ENCODE results near the gene FXYD7. TPM values are rescaled to one million over a fixed set of nuclear protein-coding genes. Genes with fewer than 3 reads are reported as not detected.

The FXYD7 gene
- total RNA-seq, 2 donors from 2014 or later = not detected

DNA sequence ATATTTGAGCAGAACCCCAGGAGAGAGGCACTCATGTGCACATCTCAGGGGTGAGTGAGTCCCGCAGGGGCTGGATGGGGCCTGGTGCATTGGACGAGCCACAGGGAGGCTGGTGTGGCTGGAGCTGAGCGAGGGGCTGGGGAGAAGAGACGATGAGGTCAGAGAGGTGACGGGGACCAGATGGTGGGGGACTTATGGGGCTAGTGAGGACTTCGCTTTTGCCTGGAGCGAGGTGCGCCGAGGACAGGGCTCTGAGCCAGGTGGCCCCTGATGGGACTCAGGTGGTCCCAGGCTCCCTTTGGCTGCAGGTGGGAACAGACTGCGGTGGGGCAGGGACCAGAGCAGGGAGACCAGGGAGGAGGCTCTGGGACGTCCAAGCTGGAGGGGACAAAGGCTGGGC, 34.3 kb upstream of the FXYD7 start:
- ATAC-seq (no peak), DNase-seq (no peak)
- intact Hi-C loops (cut with DNase I) = no loop called here

DNA sequence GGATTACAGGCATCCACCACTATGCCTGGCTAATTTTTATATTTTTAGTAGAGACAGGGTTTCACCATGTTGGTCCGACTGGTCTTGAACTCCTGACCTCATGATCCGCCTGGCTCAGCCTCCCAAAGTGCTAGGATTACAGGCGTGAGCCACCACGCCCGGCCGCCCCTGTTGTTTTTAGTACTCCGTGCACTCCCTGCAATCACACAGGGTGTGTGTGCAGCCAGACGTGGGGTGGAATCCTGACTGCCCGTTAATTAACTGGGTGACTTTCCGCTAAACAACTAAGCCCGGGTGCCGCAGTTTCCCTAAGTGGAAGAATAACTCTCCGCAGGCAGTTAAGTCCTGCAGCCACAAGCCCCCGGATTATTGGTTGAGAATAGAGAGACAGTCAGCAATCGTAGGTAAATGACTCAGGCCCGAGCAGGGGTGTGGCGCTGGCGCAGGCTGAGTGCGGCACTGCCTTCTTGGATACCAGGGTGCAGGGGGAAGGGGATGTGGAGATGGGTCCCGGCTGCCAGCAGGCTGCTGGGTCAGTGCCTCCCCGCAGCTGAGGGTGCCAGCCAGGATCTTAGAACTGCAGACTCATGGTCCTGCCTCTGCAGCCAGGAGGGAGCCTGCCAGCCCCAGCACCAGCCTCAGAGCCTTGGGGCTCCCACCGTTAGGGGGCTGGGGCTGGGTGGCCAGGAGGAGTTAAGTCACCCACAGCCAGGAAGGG, 33.5 kb upstream of the FXYD7 start:
- intact Hi-C loops (cut with DNase I) = no loop called here
- no peak for ATAC-seq
- DNase-seq = no peak

DNA sequence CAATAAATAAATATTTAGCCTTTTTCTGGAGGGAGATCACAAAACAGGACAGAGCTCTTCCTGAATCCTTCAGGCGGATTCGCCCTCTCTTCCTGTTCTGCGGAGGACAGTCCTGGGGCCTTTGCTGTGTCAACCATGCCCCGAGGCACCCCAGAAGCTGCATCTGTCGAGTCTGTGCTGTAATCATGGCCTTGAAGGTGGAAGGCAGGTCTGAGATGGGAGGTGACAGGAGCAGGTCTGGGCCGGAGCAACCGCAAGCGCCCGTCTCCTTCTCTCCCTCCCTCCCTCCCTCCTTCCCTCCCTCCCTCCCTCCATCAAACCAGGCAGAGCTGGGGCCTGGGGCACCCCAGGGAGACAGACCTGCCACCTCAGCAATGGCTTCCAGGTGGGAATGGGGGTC, 32.1 kb upstream of the FXYD7 start:
- intact Hi-C loops (cut with DNase I) = no loop called here
- ATAC-seq (no peak), DNase-seq (no peak)

DNA sequence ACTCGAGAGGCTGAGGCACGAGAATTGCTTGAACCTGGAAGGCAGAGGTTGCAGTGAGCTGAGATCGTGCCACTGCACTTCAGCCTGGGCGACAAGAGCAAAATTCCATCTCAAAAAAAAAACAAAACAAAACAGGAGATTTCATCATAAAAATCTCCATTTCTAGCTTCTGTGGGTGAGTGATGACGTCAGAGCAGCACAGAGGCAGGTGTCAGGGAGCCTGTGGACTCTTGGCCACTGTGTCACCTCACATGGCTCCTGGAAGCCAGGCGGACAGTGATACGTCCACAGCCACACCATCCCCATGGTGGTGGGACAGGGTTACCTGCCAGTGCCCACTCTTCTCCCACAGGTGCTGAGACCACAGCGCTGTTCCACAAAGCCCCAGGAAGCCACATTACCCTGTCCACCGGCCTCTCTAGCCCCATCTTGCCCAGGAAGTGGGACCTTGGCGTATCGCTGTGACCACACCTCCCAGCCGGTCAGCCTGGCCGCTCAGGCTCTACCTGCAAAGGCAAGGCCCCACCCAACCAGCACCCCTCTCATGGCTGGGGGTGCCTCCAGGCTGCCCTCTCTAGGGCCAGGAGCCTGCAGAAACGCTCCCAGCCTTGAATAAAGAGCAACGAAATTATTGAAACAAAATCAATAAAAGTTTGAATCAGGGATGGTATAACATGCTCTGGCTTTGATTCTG, 29.9 kb upstream of the FXYD7 start:
- intact Hi-C loops (cut with DNase I) = no loop called here
- ATAC-seq (no peak), DNase-seq (no peak)

DNA sequence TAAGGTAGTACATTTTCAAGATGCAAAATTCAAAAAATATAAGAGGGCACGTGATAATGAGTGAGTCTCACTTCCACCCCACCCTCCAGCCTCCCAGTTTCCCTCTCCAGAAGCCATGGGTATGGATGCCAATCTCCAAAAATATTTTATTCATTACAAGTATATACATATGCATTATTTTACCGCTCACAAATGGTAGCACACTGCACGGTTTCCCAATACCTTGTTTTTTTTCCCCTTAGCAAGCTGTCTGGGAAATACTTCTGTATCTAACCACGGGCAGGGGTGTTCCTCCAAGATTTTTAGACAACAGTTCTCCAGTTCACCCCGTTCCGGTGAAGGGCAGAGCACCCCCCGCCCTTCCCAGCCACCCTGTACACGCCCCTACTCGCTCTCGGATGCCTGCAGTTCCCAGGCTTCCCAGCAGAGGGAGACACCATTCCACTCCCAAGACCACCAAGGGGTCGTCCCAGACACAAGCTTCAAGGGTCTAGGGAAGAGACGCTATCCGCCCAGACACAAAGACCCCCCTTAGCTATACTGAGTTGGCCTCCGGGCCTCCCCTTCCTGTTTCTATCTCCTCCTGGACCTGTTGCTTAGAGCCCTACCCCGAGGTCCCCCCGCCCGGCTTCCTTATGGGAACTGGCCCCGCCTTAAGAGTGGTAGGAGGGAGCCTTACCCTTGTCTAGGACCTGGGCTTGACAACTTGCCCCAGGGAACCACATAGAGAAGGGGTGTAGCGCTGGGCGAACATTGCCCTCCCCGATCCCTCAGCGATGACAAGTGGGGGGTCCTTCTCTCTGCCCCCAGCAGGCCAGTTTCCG, 28.5 kb upstream of the FXYD7 start:
- peak; percentile 70 for DNase-seq

DNA sequence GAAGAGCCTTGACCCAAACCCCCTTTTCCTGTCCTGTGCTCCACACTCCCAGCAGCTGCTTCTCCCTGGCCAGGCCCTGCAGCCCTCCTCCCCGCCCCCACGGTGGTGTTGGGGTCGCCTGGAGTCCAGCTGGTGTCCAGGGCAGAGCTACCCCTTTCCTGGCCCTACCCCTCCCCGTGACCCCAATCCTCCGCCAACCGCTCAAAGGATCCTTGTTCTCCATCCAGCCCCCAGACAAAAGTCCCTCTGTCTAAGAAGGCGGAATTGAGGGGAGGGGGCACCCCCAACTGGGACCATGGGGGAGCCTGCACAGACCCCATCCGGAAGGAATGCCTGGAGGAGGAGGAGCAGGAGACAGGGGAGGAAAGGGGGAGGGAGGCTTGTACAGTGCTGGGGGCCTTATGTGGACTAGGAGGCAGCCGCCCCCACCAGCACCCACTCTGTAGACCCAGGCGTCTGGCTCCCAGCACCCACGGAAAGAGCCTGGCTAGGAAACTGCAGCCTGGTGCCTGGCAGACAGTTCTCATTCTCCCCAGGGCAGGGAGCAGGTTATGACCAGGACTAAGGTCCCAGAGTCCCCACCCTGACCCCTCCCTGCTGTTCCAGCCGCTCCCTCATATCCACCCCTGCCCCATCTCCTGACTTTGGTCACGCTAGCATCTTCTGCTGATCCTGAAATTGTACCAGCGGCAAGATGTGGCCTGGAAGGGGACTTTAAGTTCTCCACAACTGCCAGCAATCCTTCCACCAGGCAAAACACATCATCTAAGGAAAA, 27.7 kb upstream of the FXYD7 start, which contains the start of gene FXYD3:
Gene FXYD3 (plus strand): TSS at position 647 of the 775 bp plus-strand sequence. CDS start 3,554 bp downstream, outside the sequence.
- DNase-seq (no peak), ATAC-seq (peak; percentile 38 to 47)
- intact Hi-C loops (cut with DNase I) = loop anchor here in 1 of 2 donors (2.0 kb wide), 1 partner anchor 19 kb away; the partner anchor contains the start of gene LGI4

More for the DNA sequence above, 28.5 kb upstream of the FXYD7 start:
- ATAC-seq = peak; percentile 84 to 90
- intact Hi-C loops (cut with DNase I) = loop anchor here in 1 of 2 donors (2.0 kb wide), 1 partner anchor 20 kb away; the partner anchor contains the start of gene LGI4

DNA sequence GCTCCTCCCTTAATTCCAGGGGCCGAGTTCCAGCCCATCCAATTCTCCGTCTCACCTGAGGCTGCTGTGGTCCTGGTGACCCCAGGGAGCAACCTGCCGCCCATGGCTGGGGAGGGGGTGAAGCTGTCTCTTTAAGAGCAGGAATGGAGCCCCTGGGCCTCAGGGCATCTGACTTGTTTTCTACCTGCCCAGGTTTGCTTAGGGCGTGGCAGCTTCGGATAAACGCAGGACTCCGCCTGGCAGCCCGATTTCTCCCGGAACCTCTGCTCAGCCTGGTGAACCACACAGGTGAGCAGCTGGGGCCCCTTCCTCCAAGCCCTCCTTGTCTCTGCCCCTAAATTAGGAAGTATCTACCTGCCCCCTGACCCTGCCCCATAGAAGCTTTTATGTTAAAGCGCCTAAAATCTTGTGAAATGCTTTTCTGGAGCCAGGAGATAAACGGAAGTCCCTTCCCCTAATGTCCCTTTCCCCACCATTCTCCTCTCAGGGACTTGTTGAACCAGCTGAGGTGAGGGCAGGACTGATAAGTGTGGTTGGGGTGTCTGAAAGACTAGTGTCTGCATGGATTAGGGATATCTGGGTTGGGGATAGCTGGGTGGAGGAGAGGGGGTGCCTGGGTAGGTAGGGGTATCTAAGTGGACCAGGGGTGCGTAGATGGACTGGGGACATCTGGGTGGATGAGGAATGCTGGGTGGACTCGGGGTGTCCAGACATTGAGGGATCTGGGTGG, 26.8 kb upstream of the FXYD7 start:
- no peak for ATAC-seq
- no peak for DNase-seq
- intact Hi-C loops (cut with DNase I) = no loop called here

DNA sequence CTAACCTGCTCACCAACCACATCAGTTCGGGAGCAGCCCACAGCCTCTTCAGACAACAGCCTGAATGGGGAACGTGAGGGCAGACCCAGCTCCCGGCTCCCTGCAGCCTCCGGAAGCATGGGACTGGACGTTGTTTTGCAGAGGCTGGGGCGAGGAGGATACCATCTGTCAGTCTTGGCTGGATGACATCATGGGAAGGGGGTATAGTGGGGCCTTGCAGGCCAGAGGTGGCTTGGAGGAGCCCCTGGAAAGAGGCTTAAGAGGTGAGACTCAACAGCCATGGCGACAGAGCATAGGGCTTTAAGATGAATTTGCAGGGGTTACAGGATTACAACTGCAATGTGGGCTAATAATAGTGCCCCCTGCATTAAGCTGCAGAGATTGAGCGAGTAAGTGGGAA, 25.9 kb upstream of the FXYD7 start:
- intact Hi-C loops (cut with DNase I) = no loop called here
- no peak for ATAC-seq
- no peak for DNase-seq

DNA sequence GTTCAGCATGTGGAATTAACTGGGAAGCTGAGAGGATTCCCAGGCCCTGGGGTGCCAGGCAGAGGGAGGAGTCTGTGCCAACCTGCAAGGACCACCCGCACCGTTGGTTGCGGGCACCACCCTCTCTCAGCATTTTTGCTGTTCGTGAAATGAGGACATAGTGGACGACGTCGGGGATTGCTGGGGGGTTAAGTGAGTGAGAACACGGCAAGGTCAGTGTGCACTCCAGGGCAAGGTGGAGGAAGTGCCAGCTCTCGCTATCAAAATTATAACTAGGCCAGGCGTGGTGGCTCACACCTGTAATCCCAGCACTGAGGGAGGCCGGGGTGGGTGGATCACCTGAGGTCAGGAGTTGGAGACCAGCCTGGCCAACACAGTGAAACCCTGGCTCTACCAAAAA, 25.3 kb upstream of the FXYD7 start:
- intact Hi-C loops (cut with DNase I) = no loop called here
- no peak for DNase-seq
- ATAC-seq = no peak

DNA sequence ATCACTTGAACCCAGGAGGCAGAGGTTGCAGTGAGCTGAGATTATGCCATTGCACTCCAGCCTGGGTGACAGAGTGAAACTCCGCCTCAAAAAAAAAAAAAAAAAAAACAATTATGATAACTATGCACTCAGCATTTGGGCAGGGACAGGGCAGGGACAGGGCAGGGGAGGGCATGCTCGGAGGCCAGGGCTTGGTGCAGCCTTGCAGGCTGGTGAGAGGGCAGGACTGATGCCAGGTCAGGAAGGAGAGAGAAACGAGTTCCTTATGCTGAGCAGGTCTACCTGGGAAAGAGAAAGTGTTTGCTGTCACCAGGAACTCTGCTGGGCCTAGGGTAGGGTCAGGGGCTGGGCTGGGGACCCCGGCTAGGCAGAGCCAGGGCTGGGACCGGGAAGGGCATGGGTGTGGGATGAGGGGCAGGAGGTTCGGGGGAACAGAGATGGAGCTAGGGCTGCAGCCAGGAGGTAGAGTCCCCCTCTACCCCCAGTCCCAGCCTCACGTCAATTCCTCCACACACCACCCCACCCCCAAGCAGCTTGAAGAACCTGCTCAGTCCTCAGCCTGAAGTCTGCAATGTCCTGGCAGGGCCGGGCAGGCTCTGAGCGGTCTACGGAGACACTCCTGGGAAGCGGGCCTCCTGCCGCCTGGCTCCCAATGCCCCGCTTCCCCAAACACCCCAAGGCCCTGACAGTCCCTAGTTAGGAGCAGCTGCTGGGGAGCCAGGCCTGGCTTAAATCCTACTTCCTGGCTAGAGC, 24.6 kb upstream of the FXYD7 start:
- no peak for ATAC-seq
- intact Hi-C loops (cut with DNase I) = no loop called here
- no peak for DNase-seq

DNA sequence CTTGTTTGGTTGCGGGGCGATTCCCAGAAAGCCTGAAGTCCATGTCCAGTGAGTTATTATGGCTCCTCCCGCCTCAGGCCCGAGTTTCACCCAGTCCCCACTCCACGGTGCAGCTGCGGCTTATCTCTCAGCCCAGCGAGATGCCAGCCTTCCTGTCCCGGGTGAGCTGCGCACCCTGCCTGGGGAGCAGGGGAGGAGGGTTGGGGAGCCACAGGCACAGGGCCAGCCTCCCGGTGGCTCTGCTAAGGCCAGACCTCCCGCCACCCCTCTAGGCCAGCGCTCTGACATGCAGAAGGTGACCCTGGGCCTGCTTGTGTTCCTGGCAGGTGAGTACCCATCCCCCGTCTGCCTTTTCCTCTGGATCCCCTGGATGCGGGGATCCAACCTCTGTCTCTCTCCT, 24.0 kb upstream of the FXYD7 start:
- no peak for ATAC-seq
- intact Hi-C loops (cut with DNase I) = no loop called here
- no peak for DNase-seq

DNA sequence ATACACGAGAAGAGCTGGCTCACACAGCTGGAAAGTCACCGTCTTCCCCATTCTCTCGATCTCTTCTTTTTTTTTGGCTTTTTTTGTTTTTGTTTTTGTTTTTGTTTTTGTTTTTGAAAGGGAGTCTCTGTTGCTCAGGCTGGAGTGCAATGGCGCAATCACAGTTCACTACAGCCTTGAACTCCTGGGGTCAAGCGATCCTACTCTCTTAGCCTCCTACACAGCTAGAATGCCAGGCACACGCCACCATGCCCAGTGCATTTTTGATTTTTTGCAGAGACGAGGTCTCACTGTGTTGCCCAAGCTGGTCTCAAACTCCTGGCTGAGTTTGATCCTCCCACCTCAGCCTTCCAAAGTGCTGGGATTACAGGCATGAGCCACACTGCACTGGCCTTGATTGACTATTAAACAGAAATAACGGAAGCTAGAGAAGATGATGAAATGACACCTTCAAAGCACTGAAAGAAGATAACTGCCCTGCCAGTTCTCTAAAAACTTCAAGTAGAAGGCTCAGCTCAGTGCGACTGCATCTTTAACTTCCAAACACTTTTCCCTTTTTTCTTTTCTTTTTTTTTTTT, 23.4 kb upstream of the FXYD7 start:
- DNase-seq = no peak
- no peak for ATAC-seq
- intact Hi-C loops (cut with DNase I) = no loop called here

DNA sequence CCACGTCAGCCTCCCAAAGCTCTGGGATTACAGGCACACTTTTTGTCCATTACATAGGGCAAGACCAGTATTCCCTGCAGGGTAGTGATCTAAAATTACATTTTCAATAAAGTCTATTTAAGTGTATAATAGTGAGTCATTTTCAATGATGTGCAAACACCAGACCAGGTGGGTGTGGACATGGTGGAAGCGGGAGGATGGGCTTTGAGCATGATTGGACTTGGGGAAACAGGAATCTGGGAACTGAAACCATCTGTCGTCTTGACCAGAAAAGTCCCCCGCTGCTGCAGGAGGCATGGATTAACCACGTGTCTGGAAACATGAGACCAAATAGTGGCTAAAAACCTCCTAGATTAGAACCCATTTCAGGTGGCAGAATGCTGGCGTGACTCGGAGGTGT, 22.6 kb upstream of the FXYD7 start:
- no peak for ATAC-seq

DNA sequence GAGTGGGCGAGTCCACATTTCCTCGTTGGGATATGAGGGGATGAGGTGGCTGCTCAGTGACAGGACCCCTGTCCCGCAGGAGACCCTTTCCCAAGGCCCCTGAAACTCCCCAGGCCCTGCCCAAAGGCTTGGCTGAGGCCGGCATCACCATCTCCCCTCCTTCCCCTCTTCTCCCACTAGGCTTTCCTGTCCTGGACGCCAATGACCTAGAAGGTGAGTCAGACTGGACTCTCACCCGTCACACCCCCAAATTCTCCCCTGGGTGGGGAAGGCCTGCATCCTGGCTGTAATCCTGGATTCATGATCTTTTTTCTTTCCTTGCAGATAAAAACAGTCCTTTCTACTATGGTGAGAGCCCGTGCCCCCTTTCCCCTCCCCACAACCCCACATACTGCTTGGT, 22.2 kb upstream of the FXYD7 start:
- ATAC-seq (no peak), DNase-seq (no peak)
- intact Hi-C loops (cut with DNase I) = no loop called here

More for the DNA sequence above, 22.6 kb upstream of the FXYD7 start:
- intact Hi-C loops (cut with DNase I) = no loop called here
- no peak for DNase-seq

DNA sequence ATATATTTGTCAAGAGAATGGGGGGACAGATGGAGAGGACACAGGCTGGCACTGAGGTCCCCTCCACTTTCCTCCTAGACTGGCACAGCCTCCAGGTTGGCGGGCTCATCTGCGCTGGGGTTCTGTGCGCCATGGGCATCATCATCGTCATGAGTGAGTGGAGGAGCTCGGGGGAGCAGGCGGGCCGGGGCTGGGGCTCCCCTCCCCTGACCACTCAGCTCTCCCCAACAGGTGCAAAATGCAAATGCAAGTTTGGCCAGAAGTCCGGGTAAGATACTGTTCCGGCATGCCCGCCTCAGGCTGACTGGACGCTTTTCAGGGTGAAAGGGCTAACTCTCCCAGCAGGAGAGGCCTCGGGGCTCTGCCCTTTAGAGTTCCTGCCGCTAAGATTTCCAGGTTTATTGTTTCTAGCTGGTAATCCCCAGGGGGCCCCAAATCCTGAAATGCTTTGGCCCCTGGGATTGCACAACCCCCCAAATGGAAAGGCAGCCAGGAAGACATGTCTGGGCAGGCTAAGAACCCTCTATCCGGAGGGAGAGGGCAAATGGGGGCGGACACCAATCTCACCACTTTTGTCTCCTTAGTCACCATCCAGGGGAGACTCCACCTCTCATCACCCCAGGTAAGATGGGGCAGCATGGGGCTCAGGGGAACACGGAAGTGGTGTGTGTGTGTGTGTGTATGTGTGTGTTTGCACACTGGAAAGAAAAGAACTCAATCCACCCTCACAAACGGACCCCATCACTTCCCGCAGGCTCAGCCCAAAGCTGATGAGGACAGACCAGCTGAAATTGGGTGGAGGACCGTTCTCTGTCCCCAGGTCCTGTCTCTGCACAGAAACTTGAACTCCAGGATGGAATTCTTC, 20.1 kb upstream of the FXYD7 start:
- intact Hi-C loops (cut with DNase I) = no loop called here
- no peak for DNase-seq
- ATAC-seq = no peak

DNA sequence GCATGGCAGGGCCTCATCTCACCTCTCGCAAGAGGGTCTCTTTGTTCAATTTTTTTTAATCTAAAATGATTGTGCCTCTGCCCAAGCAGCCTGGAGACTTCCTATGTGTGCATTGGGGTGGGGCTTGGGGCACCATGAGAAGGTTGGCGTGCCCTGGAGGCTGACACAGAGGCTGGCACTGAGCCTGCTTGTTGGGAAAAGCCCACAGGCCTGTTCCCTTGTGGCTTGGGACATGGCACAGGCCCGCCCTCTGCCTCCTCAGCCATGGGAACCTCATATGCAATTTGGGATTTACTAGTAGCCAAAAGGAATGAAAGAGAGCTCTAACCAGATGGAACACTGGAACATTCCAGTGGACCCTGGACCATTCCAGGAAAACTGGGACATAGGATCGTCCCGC, 19.5 kb upstream of the FXYD7 start:
- peak; percentile 30 to 42 for ATAC-seq
- intact Hi-C loops (cut with DNase I) = no loop called here
- DNase-seq = peak; percentile 63
